Psoas muscle (tissue), 8 donors: Measurements from ENCODE around the gene ZNF367. TPM values are rescaled to one million over a fixed set of nuclear protein-coding genes. Genes with fewer than 3 reads are reported as not detected.

Source experiments
- ATAC-seq, 4 donors: fragments of 200-7000 bp; cut with Tn5 transposase; one replicate each; pipeline ENCODE4 v1.9.1; 2020; ENCODE audit warnings: moderate library complexity in 3 of 4, mild to moderate bottlenecking in 2 of 4
- DNase-seq, 2 donors: peaks; one replicate each; pipeline ENCODE4 v3.0.0-alpha.2; 2020
- H3K27ac ChIP-seq: fragments of 200-600 bp; one replicate; pipeline ENCODE4 v1.8.0; 2022
- H3K27me3 ChIP-seq, 3 donors: fragments of 200-600 bp in 1 of 3; one replicate each; pipeline versions ENCODE4 v1.6.1 to v1.8.0; 2013 to 2022; ENCODE audit warnings: low read length in 2 of 3, mild to moderate bottlenecking in 2 of 3, moderate library complexity in 1 of 3; ENCODE audit not compliant: insufficient read depth in 3 of 3
- H3K36me3 ChIP-seq, 2 donors: fragments of 200-600 bp in 1 of 2; one replicate each; pipeline versions ENCODE4 v1.6.1 to v1.8.0; 2013 to 2022; ENCODE audit warnings: low read depth in 1 of 2, mild to moderate bottlenecking in 1 of 2, moderate library complexity in 1 of 2; ENCODE audit not compliant: insufficient read depth in 1 of 2
- H3K4me1 ChIP-seq: fragments of 200-600 bp; one replicate; pipeline ENCODE4 v1.8.0; 2022
- H3K4me3 ChIP-seq: fragments of 200-600 bp; one replicate; pipeline ENCODE4 v1.8.0; 2022; ENCODE audit warnings: mild to moderate bottlenecking
- H3K9me3 ChIP-seq: fragments of 200-600 bp; one replicate; pipeline ENCODE4 v1.8.0; 2022
- WGBS, 3 donors: extraction: QIAGEN DNeasy Blood & Tissue Kit; methylation state at CpG; one replicate each; pipeline versions ENCODE4 v1.1.6 to v1.1.7; 2013; 5-methylcytosine and 5-hydroxymethylcytosine counted together
- intact Hi-C, 2 donors: fragments of 100-400 bp; cut with DNase I; formaldehyde crosslinking; loops; one replicate each; pipeline versions ENCODE4 v1.11.0 to v1.14.2; 2022
- polyA plus RNA-seq, 3 donors: library from polyadenylated mRNA; stranded (reverse); fragments of 200-250 nt; gene quantifications; one replicate each; pipeline ENCODE4 v1.2.3, GENCODE V29; 2013
- total RNA-seq, 4 donors: library from RNA; stranded (reverse); fragmentation: NEBNext Ultra II Directional in 2 of 4; extraction: Animal tissue kit (Norgen Biotek cat#: 25700) in 2 of 4; gene quantifications; one replicate each; pipeline versions ENCODE4 v1.2.1 to v1.2.4, GENCODE V29; 2021 to 2023
- TF ChIP-seq, protein P1 (sequence below): fragments of 200-600 bp; IDR thresholded peaks from one replicate; pipeline ENCODE4 v1.8.0; 2022; ENCODE audit warnings: antibody characterized with exemption
- donor health status: healthy with polysubstance abuse.
- donor health status: DM: no; HTN: no; CAD: no; lungs with moderate emphysema.
- donor health status: Bipolar disorder and iron deficiency.
- donor health status: healthy.
- donor health status: DM: yes; HTN: yes; CAD: no.
- donor health status: DM: no; HTN: no; CAD: no.
- donor health status: DM: no; HTN: no; CAD: no.
- donor health status: DM: yes; HTN: yes; CAD: no.

ZNF367 gene
- total and polyA plus RNA-seq, 7 donors, result 0.69 to 3.3 (median 1.4) TPM

GRCh38 chr9:96461336-96461735, 43.2 kb upstream of the ZNF367 start:
- 78 to 85% (median 82%) methylated on average over 8 of the region's 8 CpGs for WGBS, 3 donors
- intact Hi-C loops, result no loop called here
- TF ChIP-seq, protein P1, sequence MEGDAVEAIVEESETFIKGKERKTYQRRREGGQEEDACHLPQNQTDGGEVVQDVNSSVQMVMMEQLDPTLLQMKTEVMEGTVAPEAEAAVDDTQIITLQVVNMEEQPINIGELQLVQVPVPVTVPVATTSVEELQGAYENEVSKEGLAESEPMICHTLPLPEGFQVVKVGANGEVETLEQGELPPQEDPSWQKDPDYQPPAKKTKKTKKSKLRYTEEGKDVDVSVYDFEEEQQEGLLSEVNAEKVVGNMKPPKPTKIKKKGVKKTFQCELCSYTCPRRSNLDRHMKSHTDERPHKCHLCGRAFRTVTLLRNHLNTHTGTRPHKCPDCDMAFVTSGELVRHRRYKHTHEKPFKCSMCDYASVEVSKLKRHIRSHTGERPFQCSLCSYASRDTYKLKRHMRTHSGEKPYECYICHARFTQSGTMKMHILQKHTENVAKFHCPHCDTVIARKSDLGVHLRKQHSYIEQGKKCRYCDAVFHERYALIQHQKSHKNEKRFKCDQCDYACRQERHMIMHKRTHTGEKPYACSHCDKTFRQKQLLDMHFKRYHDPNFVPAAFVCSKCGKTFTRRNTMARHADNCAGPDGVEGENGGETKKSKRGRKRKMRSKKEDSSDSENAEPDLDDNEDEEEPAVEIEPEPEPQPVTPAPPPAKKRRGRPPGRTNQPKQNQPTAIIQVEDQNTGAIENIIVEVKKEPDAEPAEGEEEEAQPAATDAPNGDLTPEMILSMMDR, result no peak
- H3K27ac ChIP-seq, result no peak overlapping the region
- H3K4me3 ChIP-seq, result no peak overlapping the region
- DNase-seq (no peak), ATAC-seq (no peak)
- H3K36me3 ChIP-seq, result peaks cover 0 to 31% of the 10 kb centered on the region in 2 donors
- no peaks in the 10 kb centered on the region for H3K27me3 ChIP-seq
- H3K9me3 ChIP-seq, result no peaks in the 10 kb centered on the region
- H3K4me1 ChIP-seq, result peaks cover 8% of the 10 kb centered on the region

DNA sequence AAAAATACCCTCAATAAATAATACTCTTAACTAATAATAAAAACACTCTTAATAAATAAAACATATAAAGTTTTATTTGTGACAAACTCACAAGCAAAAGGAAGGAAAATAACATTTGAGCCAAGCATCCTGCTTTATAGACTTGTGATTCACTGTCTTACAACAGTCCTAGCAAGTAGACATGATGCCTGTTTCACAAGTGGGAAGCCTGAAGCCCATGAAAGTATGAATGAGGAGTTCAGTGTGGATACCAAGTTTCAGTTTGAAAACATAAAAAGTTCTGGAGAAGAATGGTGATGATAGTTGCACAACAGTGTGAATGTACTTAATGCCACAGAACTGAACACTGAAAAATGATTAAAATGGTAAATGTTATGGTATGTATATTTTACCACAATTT, 42.7 kb upstream of the ZNF367 start:
- no peak for ATAC-seq
- H3K27me3 ChIP-seq, result no peaks in the 10 kb centered on the region
- H3K36me3 ChIP-seq, result peaks cover 0 to 27% of the 10 kb centered on the region in 2 donors
- DNase-seq, result no peak
- H3K9me3 ChIP-seq, result no peaks in the 10 kb centered on the region
- peaks cover 8% of the 10 kb centered on the region for H3K4me1 ChIP-seq
- TF ChIP-seq, protein P1, result no peak
- no peak overlapping the region for H3K4me3 ChIP-seq
- H3K27ac ChIP-seq, result no peak overlapping the region
- intact Hi-C loops, result no loop called here

DNA sequence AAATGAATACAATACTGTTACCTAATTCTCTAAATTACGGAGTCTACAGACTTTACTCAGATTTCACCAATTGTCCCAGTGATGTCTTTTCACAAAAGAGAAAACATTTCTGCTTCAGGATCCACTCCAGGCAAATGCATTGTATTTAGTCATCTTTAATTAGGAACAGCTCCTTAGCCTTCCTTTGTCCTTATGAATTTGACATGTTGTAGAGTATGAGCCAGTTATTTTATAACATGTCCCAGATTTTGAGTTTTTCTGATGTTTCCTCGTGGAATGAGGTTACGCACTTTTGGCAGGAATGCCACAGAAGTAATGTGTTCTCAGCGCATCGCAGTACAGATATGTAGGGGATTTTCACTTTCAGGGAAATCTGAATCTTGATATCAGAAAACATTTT, 42.3 kb upstream of the ZNF367 start:
- DNase-seq (no peak), ATAC-seq (no peak)
- 80 to 88% (median 85%) methylated on average over 5 of the region's 5 CpGs for WGBS, 3 donors
- H3K36me3 ChIP-seq, result peaks cover 0 to 23% of the 10 kb centered on the region in 2 donors
- H3K27me3 ChIP-seq, result no peaks in the 10 kb centered on the region
- H3K27ac ChIP-seq, result no peak overlapping the region
- H3K9me3 ChIP-seq, result no peaks in the 10 kb centered on the region
- TF ChIP-seq, protein P1, result no peak
- H3K4me3 ChIP-seq, result no peak overlapping the region
- intact Hi-C loops, result no loop called here
- peaks cover 8% of the 10 kb centered on the region for H3K4me1 ChIP-seq

GRCh38 chr9:96459268-96460007, 41.3 kb upstream of the ZNF367 start:
- H3K36me3 ChIP-seq, result peaks cover 0 to 20% of the 10 kb centered on the region in 2 donors
- H3K4me1 ChIP-seq, result peaks cover 6% of the 10 kb centered on the region
- TF ChIP-seq, protein P1, result no peak
- H3K9me3 ChIP-seq, result no peaks in the 10 kb centered on the region
- ATAC-seq, result no peak
- no peak for DNase-seq
- WGBS, 3 donors, result 96 to 100% (median 98%) methylated on average over 7 of the region's 7 CpGs
- intact Hi-C loops, result loop anchor here in 1 of 2 donors (2.0 kb wide), 1 partner anchor 55 kb away; no protein-coding TSS in a partner anchor
- no peak overlapping the region for H3K4me3 ChIP-seq
- H3K27me3 ChIP-seq, result no peaks in the 10 kb centered on the region
- H3K27ac ChIP-seq, result no peak overlapping the region
